Activated T-helper 9 cell treated with anti-CD3 and anti-CD28 coated beads, Interleukin-2, amount 50 U/mL, for 16 hours (primary cell): Measurements from ENCODE around the gene TMEM91.

ENCODE experiments used
- DNase-seq: peaks from one replicate; pipeline ENCODE4 v3.0.0-alpha.2; 2020; ENCODE audit warnings: low read depth

The TMEM91 gene

DNA sequence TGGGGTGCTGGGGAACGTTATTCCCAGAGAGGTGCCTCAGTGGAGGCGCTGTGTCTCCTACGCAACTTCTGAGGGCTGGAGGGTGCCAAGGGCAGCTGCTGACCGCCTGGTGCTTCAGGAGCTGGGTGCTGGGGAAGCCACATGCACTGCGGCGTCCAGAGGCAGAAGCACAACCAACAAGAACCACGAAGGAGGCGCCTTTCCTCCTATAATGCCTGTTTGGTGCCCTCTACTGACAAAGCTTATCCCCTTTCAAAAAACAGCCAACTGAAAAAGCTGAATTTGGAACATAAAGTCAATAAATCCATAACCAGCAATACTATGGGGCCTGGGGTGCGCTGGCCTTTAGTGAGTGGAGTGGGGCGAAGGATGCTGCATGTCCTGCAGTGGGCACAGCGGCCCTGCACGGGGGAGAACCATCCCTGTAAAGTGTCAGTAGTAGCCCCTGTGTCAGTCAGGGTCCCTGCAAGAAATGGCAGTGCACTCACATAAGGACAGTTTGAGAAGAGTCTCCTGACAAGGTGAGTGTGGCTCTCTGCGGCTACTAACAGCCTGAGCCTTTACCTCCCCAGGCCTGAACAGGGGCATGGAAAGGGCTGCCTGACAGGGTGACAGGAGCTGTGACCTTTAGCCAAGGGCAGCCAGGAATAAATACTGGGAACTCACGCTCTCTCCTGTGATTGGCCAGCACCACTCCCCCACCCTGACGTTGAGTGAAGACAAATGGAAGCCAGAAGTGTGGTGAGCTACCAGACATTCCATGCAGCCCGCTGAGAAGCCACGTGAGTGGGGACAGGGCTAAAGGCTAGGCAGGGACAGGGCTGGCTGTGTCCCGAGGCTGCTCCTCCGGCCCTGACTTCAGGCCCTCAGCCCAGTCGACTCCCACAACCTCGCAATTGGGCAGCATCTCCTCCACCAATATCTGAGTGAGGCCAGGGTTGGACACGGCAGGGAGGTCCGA, 55.4 kb downstream of the TMEM91 start:
- DNase-seq, result no peak

DNA sequence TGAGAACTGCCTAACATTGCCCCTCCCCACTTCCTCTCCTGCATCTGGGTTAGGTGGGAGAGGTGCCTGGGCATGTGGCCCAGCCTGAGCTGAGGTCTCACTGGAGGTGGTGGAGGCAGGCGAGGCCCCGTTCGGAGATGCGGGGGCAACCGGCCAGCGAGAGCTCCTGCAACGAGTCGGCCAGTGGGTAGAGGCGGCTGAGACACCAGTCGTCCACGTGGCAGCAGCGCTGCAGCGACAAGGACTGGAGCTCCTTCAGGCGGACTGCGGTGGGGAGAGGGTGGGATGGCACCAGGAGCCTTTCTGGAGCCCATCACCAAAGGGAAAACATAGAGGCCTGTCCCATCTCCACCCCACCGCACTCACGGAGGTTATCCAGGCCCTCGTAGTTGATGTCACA, 56.8 kb downstream of the TMEM91 start:
- DNase-seq, result no peak
